Measurements from ENCODE around the gene ACBD4. TPM values are rescaled to one million over a fixed set of nuclear protein-coding genes. Genes with fewer than 3 reads are reported as not detected.

ACBD4 gene
- polyA plus RNA-seq, 1 experiment: 4.0 TPM

GRCh38 chr17:45190503-45191255 is 55.2 kb downstream of the ACBD4 start:
- ChIA-PET POLR2A (no interaction called here), CTCF (interaction anchor here (0.7 to 11.9 kb wide), 3 partner anchors 54 to 57 kb away, joined by 4 to 420 read pairs (median 11); partner anchors contain the start of gene ACBD4)
- Histone ChIP-seq H3K9me3 (ENCODE audit: control insufficient read depth, insufficient read depth, low read length) (no peaks in the 10 kb centered on the region), H3K27me3 (ENCODE audit: control insufficient read depth, insufficient read depth, low read length) (peaks cover 2% of the 10 kb centered on the region), H3K27ac (ENCODE audit: low read depth, low read length) (no peak overlapping the region), H3K4me3 (ENCODE audit: low read depth, low read length) (no peak overlapping the region)
- TF ChIP-seq CTCF (IDR thresholded peaks at IDR 0.05; ENCODE audit: low read depth, low read length): no peak
- DNase-seq (ENCODE audit: low read depth, low spot score): no peak

Small RNAs within 50 kb of the gene (small RNA-seq; reads per million reads assigned to genes)
- not detected for gene MIR6784 (ENCODE audit: insufficient read length, low read depth)

Other genes starting within 250 kb of the ACBD4 start
- gene EFTUD2, start 236.2 kb upstream of the ACBD4 start, polyA plus RNA-seq (2011; rRNA removed): 123 and 147 TPM in 2 replicates
- gene GFAP, start 220.2 kb upstream of the ACBD4 start, polyA plus RNA-seq (2011; rRNA removed): 0.40 and 0.46 TPM in 2 replicates
- 2.4 and 2.6 TPM in 2 replicates for gene KIF18B, start 187.9 kb upstream of the ACBD4 start, polyA plus RNA-seq (2011; rRNA removed)
- gene C1QL1, start 167.4 kb upstream of the ACBD4 start, polyA plus RNA-seq (2011; rRNA removed): 1.9 and 2.2 TPM in 2 replicates
- gene DCAKD, start 84.1 kb upstream of the ACBD4 start, polyA plus RNA-seq (2011; rRNA removed): 21.8 and 29.1 TPM in 2 replicates
- 60.6 and 63.6 TPM in 2 replicates for gene NMT1, start 74.4 kb upstream of the ACBD4 start, polyA plus RNA-seq (2011; rRNA removed)
- gene PLCD3, start 3.2 kb upstream of the ACBD4 start, polyA plus RNA-seq (2011; rRNA removed): 28.2 and 42.3 TPM in 2 replicates
- 12.4 and 13.2 TPM in 2 replicates for gene HEXIM1, start 12.8 kb downstream of the ACBD4 start, polyA plus RNA-seq (2011; rRNA removed)
- gene HEXIM2, start 26.2 kb downstream of the ACBD4 start, polyA plus RNA-seq (2011; rRNA removed): 4.2 and 4.5 TPM in 2 replicates
- 1.1 and 1.8 TPM in 2 replicates for gene FMNL1, start 86.2 kb downstream of the ACBD4 start, polyA plus RNA-seq (2011; rRNA removed)
- not detected in 2 replicates for gene SPATA32, start 126.4 kb downstream of the ACBD4 start, polyA plus RNA-seq (2011; rRNA removed)
- 4.9 and 6.6 TPM in 2 replicates for gene MAP3K14, start 181.3 kb downstream of the ACBD4 start, polyA plus RNA-seq (2011; rRNA removed)

Measured in AG04450 (cell line).